PC-3 (cell line): ENCODE data around the gene TSPAN32. TPM values are rescaled to one million over a fixed set of nuclear protein-coding genes. Genes with fewer than 3 reads are reported as not detected.

Source experiments
- ATAC-seq: fragments of 200-7000 bp; cut with Tn5 transposase; 2 replicates; pipeline ENCODE4 v1.9.1; 2020; ENCODE audit warnings: mild to moderate bottlenecking, moderate library complexity
- BruUV-seq: library from RNA; stranded (reverse); fragments of 400-500 nt; replicated peaks from 2 replicates; lab custom pipeline; 2021; lab: Mats Ljungman, UMichigan
- CTCF ChIA-PET: fragments of 300-600 bp; sonication (Branson Sonifier 250); formaldehyde crosslinking; loops from one replicate; lab custom pipeline; 2022; ENCODE audit warnings: antibody characterized with exemption; lab: Charles Lee
- POLR2A ChIA-PET: fragments of 300-600 bp; sonication (Branson Sonifier 250); formaldehyde crosslinking; loops from one replicate; lab custom pipeline; 2022; ENCODE audit warnings: antibody characterized with exemption; ENCODE audit not compliant: unreplicated experiment; lab: Charles Lee
- DNase-seq: peaks from one replicate; pipeline ENCODE4 v3.0.0-alpha.2; 2015
- H2AFZ ChIP-seq: fragments of 300-600 bp; sonication (generic); 2 replicates; pipeline ENCODE4 v1.6.0; 2016; ENCODE audit warnings: antibody characterized with exemption, low read length
- H3F3A ChIP-seq: fragments of 300-600 bp; sonication (generic); one replicate; pipeline ENCODE4 v1.6.0; 2017; ENCODE audit warnings: antibody characterized with exemption, low read length, control low read depth, mild to moderate bottlenecking; ENCODE audit not compliant: unreplicated experiment
- H3K27ac ChIP-seq: fragments of 300-600 bp; sonication (generic); 2 replicates; pipeline ENCODE4 v1.5.1; 2016; ENCODE audit warnings: mild to moderate bottlenecking, low read length
- H3K27me3 ChIP-seq: fragments of 300-600 bp; sonication (generic); 2 replicates; pipeline ENCODE4 v1.6.1; 2016; ENCODE audit warnings: low read length, mixed read lengths
- H3K36me3 ChIP-seq: fragments of 300-600 bp; sonication (generic); 2 replicates; pipeline ENCODE4 v1.6.1; 2016; ENCODE audit warnings: low read depth, mixed run types, low read length, mixed read lengths
- H3K4me1 ChIP-seq: fragments of 300-600 bp; sonication (generic); 2 replicates; pipeline ENCODE4 v1.5.1; 2016; ENCODE audit warnings: low read length; ENCODE audit not compliant: insufficient read depth
- H3K4me2 ChIP-seq: fragments of 300-600 bp; sonication (generic); 2 replicates; pipeline ENCODE4 v1.6.0; 2016; ENCODE audit warnings: low read length
- H3K4me3 ChIP-seq: fragments of 300-600 bp; sonication (generic); 2 replicates; pipeline ENCODE4 v1.5.1; 2016; ENCODE audit warnings: mild to moderate bottlenecking, low read length, mixed read lengths
- H3K79me2 ChIP-seq: fragments of 300-600 bp; sonication (generic); 2 replicates; pipeline ENCODE4 v1.6.1; 2017; ENCODE audit warnings: low read length, mixed read lengths
- H3K9ac ChIP-seq: fragments of 300-600 bp; sonication (generic); 2 replicates; pipeline ENCODE4 v1.6.0; 2016; ENCODE audit warnings: mild to moderate bottlenecking, low read length
- H3K9me2 ChIP-seq: fragments of 300-600 bp; sonication (generic); replicated peaks from 2 replicates; pipeline ENCODE4 v1.6.1; 2016; ENCODE audit warnings: mixed run types, low read length, mixed read lengths
- H3K9me3 ChIP-seq: fragments of 300-600 bp; sonication (generic); 2 replicates; pipeline ENCODE4 v1.6.1; 2016; ENCODE audit warnings: low read length, mixed read lengths
- H4K20me1 ChIP-seq: fragments of 300-600 bp; sonication (generic); 2 replicates; pipeline ENCODE4 v1.6.1; 2016; ENCODE audit warnings: low read length, mixed read lengths
- EZH2 ChIP-seq: fragments of 300-600 bp; sonication (generic); IDR thresholded peaks from one replicate; pipeline ENCODE4 v1.6.1; 2017; ENCODE audit warnings: antibody characterized with exemption, mild to moderate bottlenecking, low read length; ENCODE audit not compliant: unreplicated experiment
- EZH2phosphoT487 ChIP-seq: fragments of 300-600 bp; sonication (generic); IDR thresholded peaks from 2 replicates; pipeline ENCODE4 v1.6.1; 2018; ENCODE audit warnings: mild to moderate bottlenecking, antibody characterized with exemption, low read length, borderline replicate concordance
- intact Hi-C: fragments of 100-400 bp; cut with micrococcal nuclease; formaldehyde crosslinking; loops from 2 replicates; pipeline ENCODE4 v1.9.0; 2023
- total RNA-seq: library from RNA; depleted of rRNA; stranded (reverse); fragments of >200 nt; gene quantifications from 2 replicates; pipeline ENCODE4 v1.2.3, GENCODE V29; 2014
- TF ChIP-seq, protein P1 (sequence below): fragments of 300-600 bp; sonication (generic); conservative IDR thresholded peaks from 2 replicates; pipeline ENCODE4 v1.5.1; 2017; ENCODE audit warnings: antibody characterized with exemption, low read depth, mild to moderate bottlenecking, low read length

The TSPAN32 gene
- total RNA-seq, 1 experiment from 2014 or later = not detected

DNA sequence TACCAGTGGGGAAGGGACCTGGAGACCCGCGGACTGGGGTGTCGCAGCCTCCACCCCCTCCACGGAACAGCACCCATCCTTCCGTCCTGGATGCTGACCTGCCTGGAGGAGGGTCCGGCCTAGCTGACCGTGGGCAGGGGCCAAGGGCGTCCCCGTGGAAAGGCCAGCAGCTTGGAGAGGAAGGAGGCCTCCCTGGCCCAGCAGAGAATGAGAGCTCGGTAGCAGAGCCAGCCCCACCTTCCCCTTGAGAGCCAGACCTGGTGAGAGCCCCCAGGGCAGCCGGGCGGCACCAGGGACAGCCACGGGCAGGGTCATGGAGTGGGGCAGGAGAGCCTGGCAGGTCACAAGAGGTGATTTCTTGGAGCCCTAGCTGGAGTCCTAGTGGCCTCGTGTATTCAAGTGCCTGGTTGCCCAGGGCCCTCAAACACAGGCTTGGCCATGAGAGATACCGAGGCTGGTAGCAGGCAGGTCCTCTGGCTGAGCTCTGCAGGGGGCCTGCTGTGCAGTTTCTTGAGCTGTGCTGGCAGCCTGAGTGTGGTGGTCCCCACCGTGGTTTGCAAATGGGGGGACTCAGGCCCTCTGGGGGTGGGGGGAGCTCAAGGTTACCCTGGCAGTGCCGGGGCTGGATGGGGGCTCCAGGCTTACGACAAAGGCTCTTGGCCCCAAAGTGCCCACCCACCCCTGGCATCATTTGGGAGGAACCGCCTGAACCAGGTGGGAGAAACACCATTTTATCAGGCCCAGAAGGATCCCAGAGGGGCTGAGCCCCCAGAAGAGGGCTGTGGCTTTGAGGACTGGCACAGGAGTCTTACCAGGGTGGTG lies 7.6 kb downstream of the TSPAN32 start:
- H3K36me3 ChIP-seq = no peaks in the 10 kb centered on the region
- ChIA-PET POLR2A (no interaction called here), CTCF (no interaction called here)
- no TSS peak for BruUV-seq
- no peak overlapping the region for H3K27ac ChIP-seq
- no peak overlapping the region for H3K4me3 ChIP-seq
- H3K4me1 ChIP-seq = peaks cover 14% of the 10 kb centered on the region
- no peaks in the 10 kb centered on the region for H3K9me2 ChIP-seq
- H3K9me3 ChIP-seq = no peaks in the 10 kb centered on the region
- H3K4me2 ChIP-seq = no peak overlapping the region
- H3F3A ChIP-seq = no peaks in the 10 kb centered on the region
- H3K27me3 ChIP-seq = no peaks in the 10 kb centered on the region
- no peak for ATAC-seq
- no peak for DNase-seq
- H3K9ac ChIP-seq = no peak overlapping the region
- intact Hi-C loops = no loop called here
- TF ChIP-seq EZH2phosphoT487 = no peak
- TF ChIP-seq, protein P1, sequence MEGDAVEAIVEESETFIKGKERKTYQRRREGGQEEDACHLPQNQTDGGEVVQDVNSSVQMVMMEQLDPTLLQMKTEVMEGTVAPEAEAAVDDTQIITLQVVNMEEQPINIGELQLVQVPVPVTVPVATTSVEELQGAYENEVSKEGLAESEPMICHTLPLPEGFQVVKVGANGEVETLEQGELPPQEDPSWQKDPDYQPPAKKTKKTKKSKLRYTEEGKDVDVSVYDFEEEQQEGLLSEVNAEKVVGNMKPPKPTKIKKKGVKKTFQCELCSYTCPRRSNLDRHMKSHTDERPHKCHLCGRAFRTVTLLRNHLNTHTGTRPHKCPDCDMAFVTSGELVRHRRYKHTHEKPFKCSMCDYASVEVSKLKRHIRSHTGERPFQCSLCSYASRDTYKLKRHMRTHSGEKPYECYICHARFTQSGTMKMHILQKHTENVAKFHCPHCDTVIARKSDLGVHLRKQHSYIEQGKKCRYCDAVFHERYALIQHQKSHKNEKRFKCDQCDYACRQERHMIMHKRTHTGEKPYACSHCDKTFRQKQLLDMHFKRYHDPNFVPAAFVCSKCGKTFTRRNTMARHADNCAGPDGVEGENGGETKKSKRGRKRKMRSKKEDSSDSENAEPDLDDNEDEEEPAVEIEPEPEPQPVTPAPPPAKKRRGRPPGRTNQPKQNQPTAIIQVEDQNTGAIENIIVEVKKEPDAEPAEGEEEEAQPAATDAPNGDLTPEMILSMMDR = no peak
- no peak for TF ChIP-seq EZH2
- H2AFZ ChIP-seq = no peak overlapping the region
- H3K79me2 ChIP-seq = no peaks in the 10 kb centered on the region
- H4K20me1 ChIP-seq = no peaks in the 10 kb centered on the region

DNA sequence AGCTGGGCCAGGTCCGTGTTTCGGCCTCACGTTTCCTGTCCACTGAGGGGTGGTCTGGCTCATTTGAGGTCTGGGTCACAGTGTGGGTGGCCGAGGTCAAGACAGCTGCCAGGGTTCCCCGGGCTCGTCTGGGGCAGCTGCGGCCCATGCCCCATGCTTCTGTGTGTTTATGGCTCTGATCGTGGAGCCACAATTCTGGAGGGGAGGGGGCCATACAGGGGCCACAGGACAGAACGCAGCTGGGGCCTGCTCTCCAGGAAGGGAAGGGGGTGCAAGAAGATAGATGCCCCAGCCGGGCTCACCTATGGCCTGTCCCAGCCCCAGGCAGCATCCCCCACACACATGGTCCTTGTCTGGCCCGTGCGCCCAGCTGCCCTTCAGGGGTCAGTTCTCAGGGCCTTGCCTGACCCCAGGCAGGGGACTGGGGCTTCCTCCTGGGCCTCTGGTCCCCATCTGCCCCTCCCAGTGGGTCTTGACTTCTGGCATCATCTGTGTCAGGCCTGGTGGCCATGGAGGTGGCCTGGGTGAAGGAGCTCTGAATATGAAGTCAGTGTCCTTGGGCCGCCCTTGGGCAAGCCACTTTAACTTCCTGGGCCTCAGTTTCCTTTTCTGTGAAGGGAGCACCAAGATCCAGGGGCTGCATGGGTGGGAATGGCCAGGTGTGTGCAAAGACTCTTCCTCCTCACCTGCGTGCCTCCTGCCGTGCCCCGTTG lies 8.4 kb downstream of the TSPAN32 start:
- CTCF ChIA-PET = no interaction called here
- Histone ChIP-seq H3K4me1 (peaks cover 14% of the 10 kb centered on the region), H3K9me3 (no peaks in the 10 kb centered on the region), H3K9me2 (no peaks in the 10 kb centered on the region), H3K4me3 (no peak overlapping the region), H3K27me3 (no peaks in the 10 kb centered on the region), H3K27ac (no peak overlapping the region), H3K4me2 (no peak overlapping the region), H3K36me3 (no peaks in the 10 kb centered on the region), H3F3A (no peaks in the 10 kb centered on the region), H3K9ac (no peak overlapping the region), H3K79me2 (no peaks in the 10 kb centered on the region), H2AFZ (no peak overlapping the region), H4K20me1 (no peaks in the 10 kb centered on the region)
- intact Hi-C loops = no loop called here
- BruUV-seq = no TSS peak
- no peak for ATAC-seq
- TF ChIP-seq EZH2phosphoT487 (no peak), EZH2 (no peak)
- TF ChIP-seq, protein P1 = no peak
- DNase-seq = no peak
- POLR2A ChIA-PET = no interaction called here
